NCI-H345 treated with DMSO at 0.1 percent for 48 hours (cell line): ENCODE data around the gene LHFPL3.
"Not testable (repeated sequence)": the region's sequence is repeated elsewhere in the genome, so short reads cannot be mapped to it uniquely, and the experiment has no call there.

Experiments used
- DNase-seq: peaks from one replicate; lab custom pipeline; 2025; ENCODE audit not compliant: unreplicated experiment; lab: John Stamatoyannopoulos, UW

The LHFPL3 gene

DNA sequence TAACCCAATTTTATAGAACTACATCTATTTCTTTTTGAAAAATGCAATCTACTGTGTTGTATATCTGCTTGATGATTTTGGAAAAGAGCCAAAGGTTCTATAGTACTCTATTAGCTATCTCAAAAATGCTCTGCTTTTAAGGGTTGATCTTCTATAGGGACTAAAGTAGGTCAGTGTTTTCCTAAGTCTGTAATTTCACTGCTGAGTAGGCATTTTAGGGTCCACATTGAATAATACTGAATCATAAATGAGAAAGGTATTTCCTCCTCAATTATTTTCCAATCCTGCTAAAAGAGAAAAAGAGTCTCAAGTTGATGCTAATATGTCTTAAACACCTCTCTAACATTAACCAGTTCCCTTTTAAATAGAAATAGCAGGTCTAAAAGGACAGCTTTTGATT, 244.2 kb downstream of the LHFPL3 start:
- DNase-seq, result no peak

DNA sequence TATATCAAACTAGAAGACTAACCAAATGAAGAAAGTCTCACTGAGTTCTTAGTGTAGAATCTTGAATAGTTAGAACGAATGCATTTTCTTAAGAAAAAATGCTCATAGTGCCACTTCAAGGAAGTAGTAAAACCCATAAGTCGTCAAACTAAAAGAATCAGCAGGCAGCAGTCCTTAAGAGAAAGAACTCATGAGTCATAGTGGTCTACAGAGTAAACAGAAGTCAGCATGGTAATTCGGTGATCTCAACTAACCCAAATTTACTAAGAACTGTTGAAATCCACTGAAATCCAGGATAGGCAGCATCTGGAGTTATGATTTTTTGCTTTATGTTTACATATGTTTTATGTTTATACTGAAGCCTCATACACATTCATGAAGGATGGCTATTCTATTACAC, 256.2 kb downstream of the LHFPL3 start:
- DNase-seq, result no peak

DNA sequence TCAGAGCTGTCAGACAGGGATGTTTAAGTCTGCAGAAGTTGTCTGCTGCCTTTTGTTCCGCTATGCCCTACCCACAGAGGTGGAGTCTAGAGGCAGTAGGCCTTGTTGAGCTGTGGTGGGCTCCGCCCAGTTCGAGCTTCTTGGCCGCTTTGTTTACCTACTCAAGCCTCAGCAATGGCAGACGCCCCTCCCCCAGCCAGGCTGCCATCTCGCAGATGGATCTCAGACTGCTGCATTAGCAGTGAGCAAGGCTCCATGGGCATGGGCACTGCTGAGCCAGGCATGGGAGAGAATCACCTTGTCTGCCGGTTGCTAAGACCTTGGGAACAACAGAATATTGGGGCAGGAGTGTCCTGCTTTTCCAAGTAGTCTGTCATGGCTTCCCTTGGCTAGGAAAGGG, 267.2 kb downstream of the LHFPL3 start:
- not testable (repeated sequence) for DNase-seq

DNA sequence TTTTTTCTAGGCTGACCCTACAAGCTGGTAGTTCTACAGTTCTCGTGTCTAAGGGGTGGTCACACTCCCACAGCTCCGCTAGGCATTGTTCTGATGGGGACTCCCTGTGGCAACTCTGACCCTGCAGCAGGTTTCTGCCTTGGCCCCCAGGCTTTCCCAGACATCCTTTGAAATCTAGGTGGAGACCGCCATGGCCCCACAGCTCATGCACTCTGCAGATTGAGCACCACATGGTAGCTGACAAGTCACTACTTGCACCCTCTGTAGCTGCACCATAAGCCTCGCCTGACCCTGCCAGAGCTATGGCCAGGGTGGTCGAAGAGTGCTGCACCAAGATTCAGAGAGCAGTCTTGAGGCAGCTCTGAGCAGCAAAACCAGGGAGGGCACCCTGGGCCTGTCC, 275.6 kb downstream of the LHFPL3 start:
- no peak for DNase-seq

DNA sequence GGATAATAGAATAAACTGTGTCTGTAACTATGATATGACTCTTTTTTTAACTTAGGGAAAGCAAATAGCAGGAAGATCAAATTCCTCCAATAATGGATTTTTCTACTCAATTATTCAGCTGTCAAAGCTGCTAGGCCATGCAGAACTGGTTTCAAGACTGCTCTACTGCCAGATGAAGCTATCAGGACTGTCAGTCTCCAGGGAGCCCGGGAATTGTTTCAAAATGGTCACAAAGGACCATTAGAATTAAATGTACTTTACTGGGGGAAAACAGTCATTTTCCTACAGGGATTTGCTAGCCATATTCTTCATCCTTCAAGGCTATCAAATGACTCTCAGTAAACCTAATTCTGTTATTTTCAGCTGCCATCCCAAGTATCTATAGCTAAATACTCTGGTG, 276.3 kb downstream of the LHFPL3 start:
- DNase-seq, result no peak

DNA sequence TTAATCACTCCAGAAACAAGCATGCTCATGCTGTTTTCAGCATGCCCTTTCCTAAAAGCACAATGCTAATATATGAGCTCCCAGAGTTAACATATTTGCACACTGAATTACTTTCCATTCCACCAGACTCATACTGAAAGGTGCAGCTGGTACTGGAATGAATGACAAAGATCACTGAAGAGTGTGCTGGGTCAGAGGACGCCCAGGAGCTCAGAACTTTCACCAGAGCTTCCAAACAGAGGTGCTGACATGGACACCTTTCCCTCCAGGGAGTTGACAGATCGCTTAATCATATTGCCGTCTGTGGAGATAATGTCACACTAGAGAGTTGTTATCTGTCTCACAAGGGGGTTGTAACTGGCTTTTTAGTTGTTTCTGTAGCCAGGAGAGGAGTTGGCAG, 292.9 kb downstream of the LHFPL3 start:
- no peak for DNase-seq

DNA sequence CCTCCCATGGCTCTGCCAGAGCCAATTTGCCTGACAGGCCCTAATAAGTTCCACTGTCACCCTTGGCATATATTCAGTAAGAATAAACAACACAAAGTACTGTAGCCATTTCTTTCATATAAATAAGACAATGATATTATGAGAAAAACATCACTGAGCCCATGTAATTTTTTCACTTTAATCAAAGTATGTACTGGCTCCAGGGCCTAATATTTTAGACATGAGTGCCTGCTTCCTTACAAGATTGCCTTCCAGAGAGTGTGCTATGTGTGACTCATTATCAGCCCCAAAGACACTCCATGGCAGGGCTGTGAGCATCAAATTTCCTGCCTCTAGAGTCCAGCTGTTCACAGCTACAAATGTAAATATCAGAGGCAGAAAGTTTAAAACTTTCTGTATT, 297.6 kb downstream of the LHFPL3 start:
- no peak for DNase-seq

DNA sequence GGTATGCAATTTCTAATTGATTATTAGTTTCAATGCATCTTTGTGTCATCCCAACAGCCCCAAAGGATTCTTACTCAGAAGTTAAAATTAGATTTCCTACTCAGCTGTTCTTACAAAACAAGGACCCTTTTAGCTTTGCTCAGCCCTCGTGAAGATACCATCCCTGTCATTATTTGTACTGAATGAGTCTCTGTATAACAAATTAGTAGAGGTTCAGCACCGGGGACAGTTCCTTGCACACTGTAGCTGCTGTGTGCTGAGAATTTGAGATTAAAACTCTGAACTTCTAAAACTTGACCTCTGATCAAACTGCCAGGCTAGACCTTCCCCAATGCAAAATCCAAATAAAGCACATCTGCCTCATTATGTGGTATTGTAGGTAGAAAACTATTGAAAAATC, 299.1 kb downstream of the LHFPL3 start:
- DNase-seq, result no peak

DNA sequence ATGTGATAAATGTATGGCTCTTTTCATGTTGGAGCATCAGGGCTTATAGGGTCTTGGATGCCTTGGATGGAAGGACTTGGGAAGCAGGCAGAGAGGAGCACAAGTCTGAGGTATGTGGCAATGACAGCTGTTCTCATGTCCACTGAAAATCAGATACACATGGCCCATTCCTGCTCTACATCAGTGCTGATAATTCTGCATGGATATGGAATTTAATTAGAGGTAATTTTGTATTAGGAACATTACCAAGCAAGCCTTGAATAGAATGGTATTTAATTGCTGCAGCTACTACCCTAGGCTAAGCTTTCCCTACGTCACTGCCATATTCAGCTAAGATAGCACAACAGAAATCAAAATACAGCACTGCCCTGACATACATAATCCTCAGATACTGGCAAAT, 299.6 kb downstream of the LHFPL3 start:
- no peak for DNase-seq

DNA sequence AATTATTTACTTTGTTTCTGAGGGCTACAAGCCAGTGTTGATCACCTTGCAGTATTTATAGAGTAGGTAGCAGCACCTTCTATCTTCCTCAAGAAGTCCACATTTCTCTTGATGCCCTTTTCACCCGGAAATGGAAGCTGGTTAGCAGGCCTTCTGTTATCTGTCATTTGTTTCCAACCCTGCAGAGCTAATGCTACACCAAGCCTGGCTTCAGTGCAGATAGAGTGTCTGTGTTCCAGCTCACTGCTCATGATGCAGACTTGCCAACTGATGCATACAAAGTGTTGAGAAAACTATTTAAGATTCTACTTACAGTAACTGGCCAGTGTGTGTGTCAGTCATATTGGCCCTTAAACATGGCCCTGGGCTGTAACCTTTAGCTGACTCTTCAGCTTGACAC, 301.0 kb downstream of the LHFPL3 start:
- DNase-seq, result no peak

DNA sequence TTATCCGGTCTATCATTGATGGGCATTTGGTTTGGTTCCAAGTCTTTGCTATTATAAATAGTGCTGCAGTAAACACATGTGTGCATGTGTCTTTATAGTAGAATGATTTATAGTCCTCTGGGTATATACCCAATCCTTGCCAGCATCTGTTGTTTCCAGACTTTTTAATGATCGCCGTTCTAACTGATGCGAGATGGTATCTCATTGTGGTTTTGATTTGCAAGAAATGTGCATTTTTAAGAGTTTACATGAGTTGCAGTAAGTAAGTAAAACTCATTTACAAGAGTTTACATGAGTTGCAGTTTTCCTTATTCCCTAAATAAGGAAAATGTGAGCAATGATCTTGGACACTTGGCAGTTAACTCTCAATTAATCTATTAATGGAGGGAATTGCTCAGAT, 312.1 kb downstream of the LHFPL3 start:
- no peak for DNase-seq

DNA sequence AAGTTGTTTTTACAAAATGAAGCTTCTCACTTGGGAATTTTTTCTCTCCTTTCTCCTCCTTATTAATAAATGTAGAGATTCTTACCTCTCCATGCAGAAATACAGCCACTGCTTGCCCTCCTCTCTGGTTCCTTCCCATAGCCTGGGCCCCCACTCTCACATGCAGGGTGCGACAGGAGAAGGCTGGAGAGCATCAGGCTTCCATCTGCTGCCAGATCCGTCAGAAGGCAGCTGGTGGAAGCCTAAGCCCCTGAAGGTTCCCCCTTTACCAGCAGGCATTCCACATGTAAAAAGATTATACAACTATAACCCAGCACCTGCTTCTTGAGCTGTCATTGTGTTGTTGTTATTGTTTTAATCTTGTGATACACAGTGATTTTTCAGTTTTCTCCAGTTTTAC, 314.2 kb downstream of the LHFPL3 start:
- DNase-seq, result no peak

DNA sequence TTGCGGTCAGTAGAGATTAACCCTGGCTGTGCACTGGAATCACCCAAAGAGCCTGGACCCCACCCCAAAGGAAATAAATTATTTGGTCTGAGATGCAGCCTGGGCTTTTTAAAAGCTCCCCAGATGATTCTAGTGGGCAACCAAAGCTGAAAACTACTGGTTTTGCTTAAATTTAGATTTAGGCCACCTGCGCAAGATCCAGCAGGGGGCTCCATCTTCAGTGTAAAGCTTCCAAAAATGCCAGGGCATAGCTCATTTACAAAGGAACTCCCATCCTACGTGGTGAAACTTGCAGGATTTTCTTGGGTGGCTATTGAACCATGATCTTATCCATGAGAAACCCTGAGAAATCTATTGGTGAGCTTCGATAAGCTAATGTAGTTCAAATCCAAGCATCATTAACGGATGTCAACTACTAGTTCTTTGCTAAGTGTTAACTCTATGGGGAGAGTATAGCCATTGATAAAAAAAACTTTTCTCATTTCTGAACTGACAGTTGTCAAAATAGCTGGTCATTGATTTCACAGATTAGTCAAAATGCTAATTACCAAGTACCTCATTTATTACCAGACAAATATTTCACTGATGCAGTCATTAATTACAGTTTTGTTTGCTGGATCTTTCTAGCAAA, 315.3 kb downstream of the LHFPL3 start:
- no peak for DNase-seq

DNA sequence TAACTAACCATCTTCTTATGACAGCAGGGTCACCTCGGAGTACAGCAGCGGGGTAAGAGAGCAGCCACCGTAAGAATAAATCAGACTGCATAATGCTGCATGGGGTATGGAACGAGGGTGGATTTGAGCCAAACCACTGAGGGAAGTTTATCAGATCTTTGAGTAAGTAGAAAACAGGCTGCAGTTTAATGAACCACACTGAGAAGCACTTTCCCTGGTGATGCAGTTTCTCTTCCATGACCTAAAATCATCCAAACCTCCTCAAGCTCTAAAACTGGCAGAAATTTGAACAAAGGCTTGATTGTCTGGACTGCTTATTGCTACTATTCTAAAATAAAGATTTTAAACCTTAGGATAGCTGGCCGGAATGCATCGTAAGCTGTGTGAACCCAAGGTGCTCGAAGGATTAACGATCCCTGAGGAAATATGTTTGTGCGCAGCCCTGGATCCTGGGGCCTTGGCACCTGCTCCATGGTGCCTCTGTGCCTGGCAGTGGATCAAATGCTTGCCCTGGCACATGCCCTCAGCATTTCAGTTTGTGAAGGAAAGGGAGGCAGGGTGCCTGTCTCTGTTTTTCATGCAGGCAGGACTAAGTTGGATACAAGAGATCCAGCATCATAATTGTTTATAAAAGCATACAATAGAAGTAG, 322.7 kb downstream of the LHFPL3 start:
- DNase-seq, result no peak

DNA sequence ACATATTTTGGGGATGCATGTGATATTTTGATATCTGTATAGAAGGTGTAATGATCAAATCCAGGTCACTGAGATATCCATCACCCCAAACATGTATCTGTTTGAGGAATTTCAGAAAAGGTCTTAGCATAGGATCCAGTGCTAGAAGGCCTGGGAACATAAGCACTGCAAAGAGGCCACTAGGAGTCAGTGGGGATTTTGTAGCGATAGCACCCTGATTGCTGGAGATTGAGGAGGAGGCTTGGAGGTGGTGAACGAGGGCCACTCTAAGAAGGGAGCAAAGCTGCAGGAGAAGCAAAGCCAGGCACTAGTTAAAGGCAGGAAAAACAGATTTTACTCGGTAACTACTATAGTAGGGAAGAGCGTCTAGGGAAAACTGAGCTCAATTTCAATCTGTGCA, 324.0 kb downstream of the LHFPL3 start:
- DNase-seq, result no peak

DNA sequence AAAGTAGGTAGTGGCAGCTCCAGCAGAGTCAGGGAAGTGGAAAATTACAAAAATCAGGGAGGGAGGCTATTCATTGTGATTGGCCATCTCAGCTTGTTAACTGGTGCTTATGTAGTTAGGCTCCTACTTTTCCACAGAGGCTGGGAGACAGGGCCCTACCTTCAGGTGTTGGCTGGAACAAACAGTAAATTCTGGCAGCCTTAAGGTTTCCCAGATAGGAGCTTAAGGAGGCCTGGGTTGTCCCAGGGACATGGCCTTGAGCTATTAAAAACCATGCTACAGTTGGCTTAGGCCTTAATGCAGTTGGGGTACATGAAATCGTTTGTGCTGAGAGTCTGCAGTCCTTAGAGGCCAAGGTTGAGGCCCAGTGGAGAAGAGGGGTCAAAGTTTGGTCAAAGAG, 324.5 kb downstream of the LHFPL3 start:
- DNase-seq, result no peak

DNA sequence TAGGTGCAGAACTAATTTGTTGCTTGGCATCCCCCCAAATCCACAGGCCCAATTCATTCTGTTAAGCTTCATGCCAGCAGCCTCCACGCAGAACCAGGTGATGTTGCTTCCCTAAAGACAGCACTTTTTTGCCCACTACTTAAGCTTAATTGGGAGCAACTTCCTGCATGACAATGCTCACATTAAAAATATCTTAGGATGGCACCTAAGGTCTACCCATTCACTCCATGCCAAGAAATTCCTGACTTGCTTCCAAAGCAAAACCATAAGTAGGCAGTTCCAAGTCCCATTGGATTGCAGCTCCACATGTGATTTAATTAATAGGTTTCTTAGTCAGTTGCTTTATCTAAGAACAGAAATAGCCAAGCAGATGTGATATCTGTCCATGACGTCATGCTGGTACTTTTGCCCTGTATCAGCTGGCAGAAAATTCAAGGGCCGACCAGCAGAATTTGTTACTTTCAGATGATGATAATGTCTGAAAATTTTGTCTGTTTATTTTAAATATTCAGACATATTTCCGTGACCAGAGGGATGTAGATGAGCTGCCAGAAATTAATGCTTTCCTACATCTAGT, 325.5 kb downstream of the LHFPL3 start:
- DNase-seq, result no peak

DNA sequence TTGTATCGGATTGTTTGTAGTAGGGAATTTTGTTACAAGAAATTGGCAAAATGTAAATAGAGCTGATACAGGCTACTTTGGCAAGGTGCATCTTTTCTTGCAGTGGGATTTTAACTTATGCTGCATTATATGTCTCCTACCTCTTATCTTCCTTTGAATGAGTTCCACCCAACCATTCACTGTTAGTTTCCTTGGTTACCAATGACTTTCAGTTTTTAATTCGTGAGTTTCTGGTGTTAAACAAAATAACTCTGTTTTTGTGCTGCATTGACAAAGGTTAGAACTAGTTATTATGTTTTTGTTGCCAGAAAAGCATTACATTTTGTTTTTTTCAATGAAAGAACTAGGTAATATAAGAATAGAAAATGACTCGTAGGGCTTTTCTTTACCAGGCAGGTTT, 327.2 kb downstream of the LHFPL3 start:
- DNase-seq, result no peak

DNA sequence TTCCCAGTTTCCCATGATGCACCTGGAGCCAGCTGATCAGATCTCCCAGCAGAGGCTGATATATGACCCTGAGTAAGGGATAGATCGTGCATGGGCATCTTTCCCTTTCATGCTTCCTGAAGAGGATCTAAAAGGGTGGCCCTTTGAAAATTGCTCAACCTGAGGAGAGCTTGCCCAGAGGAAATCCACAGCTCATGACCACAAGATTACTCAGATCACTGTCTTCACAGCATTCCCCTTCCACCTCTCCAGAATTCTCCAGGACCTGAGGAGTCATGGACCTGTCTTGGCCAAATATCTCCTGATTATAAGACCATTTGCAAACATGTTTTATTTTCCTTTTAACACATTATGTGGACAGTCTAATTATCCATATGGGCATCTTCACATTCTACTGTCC, 328.1 kb downstream of the LHFPL3 start:
- DNase-seq, result no peak

DNA sequence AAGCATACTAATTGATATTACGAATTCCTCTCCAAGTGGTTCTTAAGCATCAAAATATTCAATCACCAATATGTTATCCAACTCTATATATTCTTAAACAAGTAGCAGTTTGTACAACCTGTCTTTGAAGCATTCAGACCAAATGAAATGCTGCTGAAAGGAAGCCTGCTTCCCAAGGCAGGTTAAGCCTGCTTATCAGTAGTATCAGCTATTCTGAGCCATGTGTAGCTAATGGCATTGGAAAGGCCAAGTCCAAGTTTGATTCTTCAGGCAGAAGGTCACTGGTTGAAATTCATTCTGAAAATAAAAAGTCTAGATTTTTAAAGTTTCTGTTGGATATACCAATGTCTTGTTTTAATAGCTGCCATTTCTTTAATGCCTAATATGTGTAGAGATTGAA, 328.7 kb downstream of the LHFPL3 start:
- DNase-seq, result no peak

DNA sequence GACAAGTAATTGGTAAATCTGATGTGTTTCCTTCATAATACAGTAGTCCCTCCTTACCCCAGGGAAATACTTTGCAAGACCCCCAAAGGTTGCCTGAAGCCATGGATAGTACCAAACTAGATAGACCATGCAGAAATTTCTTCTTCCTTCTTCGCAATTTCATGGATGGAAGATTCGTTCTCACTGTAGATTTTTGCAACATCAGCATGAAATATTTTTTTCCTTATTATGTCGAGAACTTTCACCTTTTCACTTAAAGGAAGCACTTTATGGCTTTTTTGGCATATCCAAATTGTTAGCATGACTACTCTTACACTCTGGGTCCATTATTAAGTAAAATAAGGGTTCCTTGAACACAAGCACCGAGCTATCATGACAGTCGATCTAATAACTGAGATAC, 333.2 kb downstream of the LHFPL3 start:
- no peak for DNase-seq

DNA sequence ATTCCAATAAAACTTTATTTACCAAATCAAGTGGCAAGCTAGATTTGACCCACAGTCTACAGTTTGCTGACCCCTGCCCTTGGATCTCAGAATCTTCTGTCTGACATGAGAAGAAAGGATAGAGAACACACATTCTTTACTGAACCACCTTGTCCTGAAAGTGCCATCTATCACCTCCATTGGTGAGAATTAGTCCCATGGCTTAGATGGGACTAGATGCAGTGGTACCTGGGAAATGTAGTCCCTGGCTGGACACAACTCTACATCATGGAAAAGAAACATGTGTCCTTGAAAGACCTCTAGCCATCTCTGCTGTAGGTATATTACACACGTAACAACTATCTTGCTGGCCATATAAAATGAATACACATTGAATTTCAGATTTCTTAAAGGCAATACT, 336.2 kb downstream of the LHFPL3 start:
- DNase-seq, result no peak

DNA sequence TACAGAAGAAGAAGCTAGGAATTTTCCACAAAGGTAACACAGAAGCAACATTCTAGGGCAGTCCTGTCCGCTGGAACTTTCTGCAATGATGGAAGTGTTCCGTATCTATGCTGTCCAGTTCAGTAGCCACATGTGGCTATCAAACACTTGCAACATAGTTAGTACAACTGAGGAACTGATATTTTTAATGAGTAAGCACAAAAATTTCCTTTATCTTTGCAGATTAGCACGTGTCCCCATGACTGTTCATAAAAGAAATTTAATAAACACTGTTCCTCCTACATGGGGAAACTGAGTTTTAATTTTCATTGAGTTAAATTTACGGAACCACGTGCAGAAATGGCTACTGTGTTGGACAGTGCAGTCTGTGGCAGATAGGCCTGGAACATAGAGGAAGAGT, 349.2 kb downstream of the LHFPL3 start:
- no peak for DNase-seq
